Cardiac muscle cell (in vitro differentiated cells and primary cell): ENCODE data around the gene LIPE. TPM values are rescaled to one million over a fixed set of nuclear protein-coding genes. Genes with fewer than 3 reads are reported as not detected.

Source experiments
- DNase-seq, 2 donors: peaks; one replicate each; pipeline versions ENCODE4 v3.0.0 to v3.0.0-alpha.2; 2010 to 2017; ENCODE audit warnings: low read depth in 1 of 2, low spot score in 1 of 2
- H3K27ac ChIP-seq: fragments of 200-600 bp; sonication (generic); 2 replicates; pipeline ENCODE4 v1.5.1; 2016
- H3K27me3 ChIP-seq: fragments of 200-600 bp; sonication (generic); 2 replicates; pipeline ENCODE4 v1.6.0; 2016; ENCODE audit warnings: control low read depth
- H3K36me3 ChIP-seq: fragments of 200-600 bp; sonication (generic); 2 replicates; pipeline ENCODE4 v1.5.1; 2016; ENCODE audit warnings: control low read depth
- H3K4me1 ChIP-seq: fragments of 200-600 bp; sonication (generic); 2 replicates; pipeline ENCODE4 v1.8.1; 2017; ENCODE audit warnings: low read depth, mild to moderate bottlenecking, mixed run types
- H3K4me3 ChIP-seq: fragments of 200-600 bp; sonication (generic); 2 replicates; pipeline ENCODE4 v1.5.1; 2016; ENCODE audit warnings: mild to moderate bottlenecking
- H3K9me3 ChIP-seq: fragments of 200-600 bp; sonication (generic); 2 replicates; pipeline ENCODE4 v1.5.1; 2017; ENCODE audit warnings: low read depth, mild to moderate bottlenecking, control low read depth
- CTCF ChIP-seq: IDR thresholded peaks from 2 replicates; pipeline ENCODE4 v1.5.1; 2012; ENCODE audit warnings: low read depth, mild to moderate bottlenecking, low read length
- polyA plus RNA-seq: library from polyadenylated mRNA; unstranded; fragments of >200 nt; fragmentation: Nextera tagmentation; extraction: Ambion mirVana; gene quantifications from 2 replicates; pipeline ENCODE4 v1.2.1, GENCODE V29; 2016
- total RNA-seq: library from RNA; depleted of rRNA; stranded (reverse); fragments of >200 nt; gene quantifications from 2 replicates; pipeline ENCODE4 v1.2.3, GENCODE V29; 2016

The LIPE gene
- total and polyA plus RNA-seq, 2 experiments from 2014 or later: 20.2 to 24.4 TPM

- H3K4me1 ChIP-seq: no peaks in the 10 kb centered on the region
- no peaks in the 10 kb centered on the region for H3K36me3 ChIP-seq
- no peaks in the 10 kb centered on the region for H3K27me3 ChIP-seq
- no peaks in the 10 kb centered on the region for H3K9me3 ChIP-seq
- TF ChIP-seq CTCF: no peak
- no peak overlapping the region for H3K27ac ChIP-seq
- H3K4me3 ChIP-seq: no peak overlapping the region
- no peak for DNase-seq
Measured at GRCh38 chr19:42411581-42412178, 15.5 kb downstream of the LIPE start.

- Histone ChIP-seq H3K27me3 (no peaks in the 10 kb centered on the region), H3K27ac (no peak overlapping the region), H3K36me3 (no peaks in the 10 kb centered on the region), H3K4me3 (no peak overlapping the region), H3K4me1 (no peaks in the 10 kb centered on the region), H3K9me3 (no peaks in the 10 kb centered on the region)
- no peak for DNase-seq
- TF ChIP-seq CTCF: no peak
Measured at GRCh38 chr19:42410371-42410770, 16.8 kb downstream of the LIPE start.

GRCh38 chr19:42409477-42409876 lies 17.7 kb downstream of the LIPE start:
- TF ChIP-seq CTCF: no peak
- no peak for DNase-seq
- Histone ChIP-seq H3K4me1 (no peaks in the 10 kb centered on the region), H3K36me3 (peaks cover 2% of the 10 kb centered on the region), H3K27ac (no peak overlapping the region), H3K27me3 (no peaks in the 10 kb centered on the region), H3K9me3 (no peaks in the 10 kb centered on the region), H3K4me3 (no peak overlapping the region)

- no peak overlapping the region for H3K27ac ChIP-seq
- no peak for TF ChIP-seq CTCF
- no peak for DNase-seq
- no peak overlapping the region for H3K4me3 ChIP-seq
- no peaks in the 10 kb centered on the region for H3K4me1 ChIP-seq
- H3K9me3 ChIP-seq: no peaks in the 10 kb centered on the region
- H3K36me3 ChIP-seq: peaks cover 2% of the 10 kb centered on the region
- H3K27me3 ChIP-seq: no peaks in the 10 kb centered on the region
Measured at GRCh38 chr19:42407816-42408175, 19.4 kb downstream of the LIPE start.

DNA sequence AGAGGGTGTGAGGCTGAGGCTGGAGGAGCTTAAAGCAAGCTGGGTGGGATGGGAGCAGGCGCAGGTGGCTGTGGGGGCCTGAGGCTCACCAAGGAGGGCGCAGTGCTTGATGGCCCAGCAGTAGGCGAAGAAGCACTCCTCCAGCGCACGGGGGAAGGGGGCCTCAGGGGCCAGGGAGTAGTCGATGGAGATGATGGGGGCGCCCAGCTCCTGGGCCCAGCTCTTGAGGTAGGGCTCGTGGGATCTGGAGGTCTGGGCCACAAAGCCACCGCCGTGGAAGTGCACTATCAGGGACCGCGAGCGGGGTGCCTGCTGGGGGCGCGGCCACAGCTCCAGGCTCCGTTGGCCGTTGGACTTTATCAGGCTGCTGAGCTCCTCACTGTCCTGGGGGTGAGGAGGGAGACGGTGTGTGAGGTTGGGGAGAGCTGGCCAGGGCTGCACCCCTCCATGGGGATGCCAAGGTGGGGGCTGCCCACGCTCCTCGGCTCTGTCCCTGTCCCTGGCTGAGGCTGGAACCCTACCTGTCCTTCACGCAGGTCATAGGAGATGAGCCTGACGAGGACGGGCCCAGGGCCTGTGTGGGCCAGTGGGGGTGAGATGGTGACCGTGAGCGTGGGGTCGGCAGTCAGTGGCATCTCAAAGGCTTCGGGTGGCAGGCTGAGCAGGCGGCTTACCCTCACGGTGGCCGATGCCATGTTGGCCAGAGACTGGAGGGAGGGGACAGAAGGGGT lies 19.9 kb downstream of the LIPE start:
- Histone ChIP-seq H3K4me3 (no peak overlapping the region), H3K36me3 (peaks cover 2% of the 10 kb centered on the region), H3K4me1 (peaks cover 3% of the 10 kb centered on the region), H3K9me3 (no peaks in the 10 kb centered on the region), H3K27ac (no peak overlapping the region), H3K27me3 (no peaks in the 10 kb centered on the region)
- DNase-seq: no peak
- TF ChIP-seq CTCF: no peak
